AG10803 (cell line): ENCODE measurements around the gene GGCX.
"Not testable (repeated sequence)": the region's sequence is repeated elsewhere in the genome, so short reads cannot be mapped to it uniquely, and the experiment has no call there.

Experiments
- DNase-seq: peaks from one replicate; pipeline ENCODE4 v3.0.0; 2010; ENCODE audit warnings: low read depth
- H3K4me3 ChIP-seq: 2 replicates; pipeline ENCODE4 v1.5.1; 2011; ENCODE audit warnings: mild to moderate bottlenecking, low read length, control low read depth
- CTCF ChIP-seq: conservative IDR thresholded peaks from 2 replicates; pipeline ENCODE4 v1.5.1; 2011; ENCODE audit warnings: mild to moderate bottlenecking, low read length, control low read depth, inconsistent platforms

GGCX gene

GRCh38 chr2:85561280-85562212, at the start of gene GGCX:
TSS of gene GGCX (minus strand) at chr2:85561493. CDS start at chr2:85561428, 65 bp downstream.
- H3K4me3 ChIP-seq = peak within 1 kb of the TSS; percentile 91
- TF ChIP-seq CTCF = 0 out of 2 replicates have a peak, but pooled peaks have one; percentile 8
- peak; percentile 91 for DNase-seq

GRCh38 chr2:85607268-85608215, 46.2 kb upstream of the GGCX start:
- H3K4me3 ChIP-seq = no peak overlapping the region
- TF ChIP-seq CTCF = no peak
- no peak for DNase-seq

- no peak for DNase-seq
- no peak overlapping the region for H3K4me3 ChIP-seq
- TF ChIP-seq CTCF = no peak
These were observed 44.8 kb upstream of the GGCX start for GRCh38 chr2:85606116-85606455.

- H3K4me3 ChIP-seq = no peak overlapping the region
- no peak for TF ChIP-seq CTCF
- DNase-seq = peak; percentile 86
These were observed 44.3 kb upstream of the GGCX start for GRCh38 chr2:85605406-85606115.

GRCh38 chr2:85604568-85605339, 43.5 kb upstream of the GGCX start:
- H3K4me3 ChIP-seq = no peak overlapping the region
- DNase-seq = peak; percentile 29
- no peak for TF ChIP-seq CTCF

GRCh38 chr2:85604133-85604444, 42.8 kb upstream of the GGCX start:
- H3K4me3 ChIP-seq = peak overlapping the region; percentile 9; the same call in 1 of the 2 replicates
- DNase-seq = not testable (repeated sequence)
